ENCODE results near the gene PIP. TPM values are rescaled to one million over a fixed set of nuclear protein-coding genes. Genes with fewer than 3 reads are reported as not detected.

Gene PIP
- polyA plus RNA-seq, 2 of the 4 experiments (the other 2 are of a cell fraction), result 0.14 TPM; not detected in 1

GRCh38 chr7:143172354-143172753, 40.5 kb downstream of the PIP start:
- peak overlapping the region; percentile 17; the same call in 2 of the 3 replicates for H3K4me3 ChIP-seq

DNA sequence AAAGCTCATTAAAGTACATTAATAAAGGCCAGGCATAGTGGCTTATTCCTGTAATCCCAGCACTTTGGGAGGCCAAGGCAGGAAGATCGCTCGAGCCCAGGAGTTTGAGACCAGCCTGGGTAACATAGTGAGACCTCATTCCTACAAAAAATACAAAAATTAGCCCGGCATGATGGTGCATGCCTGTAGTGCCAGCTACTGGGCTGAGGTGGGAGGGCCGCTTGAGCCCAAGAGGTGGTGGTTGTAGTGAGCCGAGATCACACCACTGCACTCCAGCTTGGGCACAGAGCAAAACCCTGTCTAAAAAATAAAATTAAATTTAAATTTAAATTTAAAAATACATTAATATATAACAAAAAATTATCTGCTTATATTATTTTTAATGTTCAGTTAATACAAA, 44.3 kb downstream of the PIP start:
- Histone ChIP-seq H3K27ac (no peak overlapping the region), H3K4me3 (no peak overlapping the region), H3K4me1 (peaks cover 10% of the 10 kb centered on the region; the same call in 1 of the 3 replicates), H3K9me3 (peaks cover 10% of the 10 kb centered on the region; the same call in 2 of the 3 replicates), H3K4me2 (no peak overlapping the region)
- no peak for DNase-seq (ENCODE audit: low read depth in 1 of 2, low spot score in 1 of 2)
- CTCF ChIA-PET, result interaction anchor here (1.1 kb wide), 1 partner anchor 39 kb away, joined by 3 read pairs; no protein-coding TSS in a partner anchor
- FAIRE-seq, result no peak
- no peak for ATAC-seq
- POLR2A ChIA-PET, result no interaction called here
- TF ChIP-seq PBX3 (IDR thresholded peaks at IDR 0.05) (no peak), PHF8 (IDR thresholded peaks at IDR 0.05; ENCODE audit: borderline replicate concordance, low read depth) (no peak), ESRRA (IDR thresholded peaks at IDR 0.05; ENCODE audit: borderline replicate concordance, low read length) (no peak), CTCF (IDR thresholded peaks at IDR 0.05) (no peak), MAFK (IDR thresholded peaks at IDR 0.05; ENCODE audit: partially characterized antibody) (no peak), NPAS2 (CRISPR knock-in tag; IDR thresholded peaks at IDR 0.05; ENCODE audit: borderline replicate concordance) (no peak), EP300 (IDR thresholded peaks at IDR 0.05) (no peak), CHD2 (IDR thresholded peaks at IDR 0.05; ENCODE audit: low read length, partially characterized antibody) (no peak), SMC3 (IDR thresholded peaks at IDR 0.05) (no peak), HMGXB4 (CRISPR knock-in tag; IDR thresholded peaks at IDR 0.05; ENCODE audit: borderline replicate concordance) (no peak), HDAC2 (IDR thresholded peaks at IDR 0.05) (no peak), KDM5A (IDR thresholded peaks at IDR 0.05) (no peak), HOXB13 (CRISPR knock-in tag; IDR thresholded peaks at IDR 0.05; ENCODE audit: low read depth) (no peak), FOXS1 (CRISPR knock-in tag; IDR thresholded peaks at IDR 0.05) (no peak), NFE2L2 (conservative IDR thresholded peaks at IDR 0.05; ENCODE audit: low read length) (no peak), ZFP36 (IDR thresholded peaks at IDR 0.05; ENCODE audit: borderline replicate concordance, partially characterized antibody) (no peak), FOSB (CRISPR knock-in tag; IDR thresholded peaks at IDR 0.05) (no peak)
- TF ChIP-seq, protein P1, sequence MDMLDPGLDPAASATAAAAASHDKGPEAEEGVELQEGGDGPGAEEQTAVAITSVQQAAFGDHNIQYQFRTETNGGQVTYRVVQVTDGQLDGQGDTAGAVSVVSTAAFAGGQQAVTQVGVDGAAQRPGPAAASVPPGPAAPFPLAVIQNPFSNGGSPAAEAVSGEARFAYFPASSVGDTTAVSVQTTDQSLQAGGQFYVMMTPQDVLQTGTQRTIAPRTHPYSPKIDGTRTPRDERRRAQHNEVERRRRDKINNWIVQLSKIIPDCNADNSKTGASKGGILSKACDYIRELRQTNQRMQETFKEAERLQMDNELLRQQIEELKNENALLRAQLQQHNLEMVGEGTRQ (IDR thresholded peaks at IDR 0.05), result no peak
- TF ChIP-seq, protein P2, sequence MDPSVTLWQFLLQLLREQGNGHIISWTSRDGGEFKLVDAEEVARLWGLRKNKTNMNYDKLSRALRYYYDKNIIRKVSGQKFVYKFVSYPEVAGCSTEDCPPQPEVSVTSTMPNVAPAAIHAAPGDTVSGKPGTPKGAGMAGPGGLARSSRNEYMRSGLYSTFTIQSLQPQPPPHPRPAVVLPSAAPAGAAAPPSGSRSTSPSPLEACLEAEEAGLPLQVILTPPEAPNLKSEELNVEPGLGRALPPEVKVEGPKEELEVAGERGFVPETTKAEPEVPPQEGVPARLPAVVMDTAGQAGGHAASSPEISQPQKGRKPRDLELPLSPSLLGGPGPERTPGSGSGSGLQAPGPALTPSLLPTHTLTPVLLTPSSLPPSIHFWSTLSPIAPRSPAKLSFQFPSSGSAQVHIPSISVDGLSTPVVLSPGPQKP (IDR thresholded peaks at IDR 0.05; ENCODE audit: low read depth, low read length), result no peak
- WGBS (ENCODE audit: missing lambda C conversion rate), result 61% methylated on average over 5 of the region's 5 CpGs

More at GRCh38 chr7:143172354-143172753, 40.5 kb downstream of the PIP start:
- Histone ChIP-seq H3K4me1 (peaks cover 10% of the 10 kb centered on the region; the same call in 1 of the 3 replicates), H3K9me3 (0 out of 3 replicates have a peak, but pooled peaks cover 5% of the 10 kb centered on the region), H3K4me2 (peak overlapping the region; percentile 76), H3K27ac (peak overlapping the region; percentile 51 to 53; a peak in 5 of 6 replicates)
- DNase-seq (ENCODE audit: low read depth in 1 of 2, low spot score in 1 of 2) (peak; percentile 22 to 29), ATAC-seq (peak; percentile 56 to 76; a peak in 4 of 6 replicates), FAIRE-seq (no peak)
- ChIA-PET CTCF (interaction anchor here (1.4 to 1.6 kb wide), 3 partner anchors 43 to 169 kb away, joined by 3 to 5 read pairs (median 3); no protein-coding TSS in a partner anchor), POLR2A (no interaction called here)
- 3% methylated on average over 4 of the region's 4 CpGs for WGBS (ENCODE audit: missing lambda C conversion rate)
- TF ChIP-seq CBX2 (IDR thresholded peaks at IDR 0.05; ENCODE audit: borderline replicate concordance, low read depth) (no peak), RNF2 (IDR thresholded peaks at IDR 0.05; ENCODE audit: borderline replicate concordance, low read depth) (no peak), EHF (CRISPR knock-in tag; IDR thresholded peaks at IDR 0.05) (no peak)

Measured in A549 (cell line).